GM21423 (cell line): ENCODE data around the gene DNAL1.
"Not testable (repeated sequence)": the region's sequence is repeated elsewhere in the genome, so short reads cannot be mapped to it uniquely, and the experiment has no call there.

Experiments
- ATAC-seq: cut with Tn5 transposase; IDR thresholded peaks from one replicate; pipeline ENCODE4 v1.9.1; 2021; ENCODE audit warnings: mild to moderate bottlenecking, moderate library complexity; ENCODE audit not compliant: unreplicated experiment

The DNAL1 gene, protein sequence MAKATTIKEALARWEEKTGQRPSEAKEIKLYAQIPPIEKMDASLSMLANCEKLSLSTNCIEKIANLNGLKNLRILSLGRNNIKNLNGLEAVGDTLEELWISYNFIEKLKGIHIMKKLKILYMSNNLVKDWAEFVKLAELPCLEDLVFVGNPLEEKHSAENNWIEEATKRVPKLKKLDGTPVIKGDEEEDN

GRCh38 chr14:73644531-73645247, at the start of gene DNAL1:
Gene DNAL1, plus strand, starts transcription at chr14:73644986. Its CDS starts 54 bp downstream, at chr14:73645040.
- peak; percentile 97 for ATAC-seq

- ATAC-seq = no peak
Measured at GRCh38 chr14:73599499-73599898, 45.3 kb upstream of the DNAL1 start.

DNA sequence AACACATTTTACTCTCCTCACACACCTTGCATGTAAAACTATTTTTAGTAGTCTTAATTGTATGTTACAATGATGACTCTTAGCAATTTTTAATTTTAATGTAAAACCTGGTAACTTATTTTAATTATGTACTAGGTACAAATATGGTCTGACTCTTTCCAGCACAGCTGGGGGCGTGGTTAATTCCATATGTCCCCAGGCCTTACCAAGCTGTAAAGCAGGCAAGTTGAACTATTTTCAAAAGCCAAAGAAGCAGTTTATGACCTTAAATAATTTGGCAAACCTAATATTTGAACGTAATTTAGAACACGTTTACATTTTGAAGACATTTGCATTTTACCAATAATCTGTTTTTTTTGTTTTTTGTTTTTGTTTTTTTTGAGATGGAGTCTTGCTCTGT, 41.8 kb upstream of the DNAL1 start:
- ATAC-seq = no peak

GRCh38 chr14:73606271-73606670, 38.5 kb upstream of the DNAL1 start:
- ATAC-seq = no peak

GRCh38 chr14:73607241-73607640, 37.5 kb upstream of the DNAL1 start:
- no peak for ATAC-seq

DNA sequence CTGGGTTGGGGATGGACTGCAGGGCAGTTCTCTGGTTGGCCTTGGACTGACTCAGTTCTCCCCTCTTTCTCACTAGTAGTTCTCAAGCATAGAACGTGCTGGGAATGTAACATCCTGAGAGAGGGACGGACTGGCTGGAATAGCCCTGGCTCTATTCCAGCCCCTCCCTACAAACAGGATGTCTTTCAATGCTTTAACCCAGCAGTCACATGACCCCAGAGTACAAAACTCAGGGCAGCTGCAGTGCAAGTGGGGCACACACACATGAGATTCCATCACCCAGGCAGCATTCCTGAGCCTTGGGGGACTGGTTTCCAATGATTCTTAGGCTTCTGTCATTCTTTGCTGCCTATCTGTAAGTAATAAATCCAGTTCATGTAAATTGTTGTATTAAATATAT, 34.1 kb upstream of the DNAL1 start:
- ATAC-seq = no peak

GRCh38 chr14:73612339-73613045, 32.3 kb upstream of the DNAL1 start, which contains the start of gene ACOT6:
Gene ACOT6, plus strand, starts transcription at chr14:73612517. Its CDS starts 55 bp downstream, at chr14:73612572.
- peak; percentile 73 for ATAC-seq

- ATAC-seq = no peak
Measured at GRCh38 chr14:73613046-73613383, 31.8 kb upstream of the DNAL1 start.

DNA sequence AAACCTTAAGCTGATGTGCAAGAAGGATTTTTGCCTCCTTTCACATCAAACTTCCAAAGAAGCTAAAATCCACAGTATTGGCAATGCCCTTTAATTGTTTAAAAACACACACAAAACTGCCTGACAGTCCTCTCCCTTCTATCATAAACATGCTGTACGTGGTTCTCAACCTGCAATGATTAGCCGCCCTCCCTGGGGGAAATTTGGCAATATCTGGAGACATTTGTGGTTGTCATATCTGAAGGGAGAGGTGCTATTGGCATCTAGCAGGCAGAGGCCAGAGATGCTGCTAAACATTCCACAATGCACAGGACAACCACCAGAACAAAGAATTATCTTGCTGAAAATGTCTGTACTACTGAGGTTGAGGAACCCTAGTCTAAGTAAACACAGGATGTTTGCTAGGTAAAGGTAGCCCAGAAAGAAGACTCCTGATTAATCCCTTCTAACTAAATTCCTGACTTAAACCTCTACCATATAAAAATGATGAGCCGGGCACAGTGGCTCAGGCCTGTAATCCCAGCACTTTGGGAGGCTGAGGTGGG, 31.3 kb upstream of the DNAL1 start:
- no peak for ATAC-seq

- no peak for ATAC-seq
Measured at GRCh38 chr14:73616831-73617230, 28.0 kb upstream of the DNAL1 start.

- ATAC-seq = no peak
Measured at GRCh38 chr14:73619524-73619923, 25.3 kb upstream of the DNAL1 start.

GRCh38 chr14:73620268-73620667, 24.5 kb upstream of the DNAL1 start:
- ATAC-seq = no peak

DNA sequence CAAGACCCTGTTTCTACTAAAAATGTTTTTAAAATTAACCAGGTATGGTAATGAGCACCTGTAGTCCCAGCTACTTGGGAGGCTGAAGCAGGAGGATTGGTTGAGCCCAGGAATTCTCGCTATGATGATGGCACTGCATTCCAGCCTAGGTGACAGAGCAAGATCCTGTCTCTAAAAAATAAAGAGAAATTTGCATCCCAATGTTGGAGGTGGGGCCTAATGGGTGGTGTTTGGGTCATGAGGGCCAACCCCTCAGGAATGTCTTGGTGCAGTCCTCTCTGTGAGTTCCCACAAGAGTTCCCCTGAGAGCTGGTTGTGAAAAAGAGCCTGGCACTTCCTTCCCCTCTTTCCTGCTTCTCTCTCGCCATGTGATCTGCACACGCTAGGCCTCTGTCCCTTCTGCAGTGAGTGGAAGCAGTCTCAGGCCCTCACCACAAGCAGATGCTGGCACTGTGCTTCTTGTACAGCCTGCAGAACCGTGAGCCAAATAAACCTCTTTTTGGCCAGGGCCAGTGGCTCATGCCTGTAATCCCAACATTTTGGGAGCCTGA, 21.2 kb upstream of the DNAL1 start:
- no peak for ATAC-seq

DNA sequence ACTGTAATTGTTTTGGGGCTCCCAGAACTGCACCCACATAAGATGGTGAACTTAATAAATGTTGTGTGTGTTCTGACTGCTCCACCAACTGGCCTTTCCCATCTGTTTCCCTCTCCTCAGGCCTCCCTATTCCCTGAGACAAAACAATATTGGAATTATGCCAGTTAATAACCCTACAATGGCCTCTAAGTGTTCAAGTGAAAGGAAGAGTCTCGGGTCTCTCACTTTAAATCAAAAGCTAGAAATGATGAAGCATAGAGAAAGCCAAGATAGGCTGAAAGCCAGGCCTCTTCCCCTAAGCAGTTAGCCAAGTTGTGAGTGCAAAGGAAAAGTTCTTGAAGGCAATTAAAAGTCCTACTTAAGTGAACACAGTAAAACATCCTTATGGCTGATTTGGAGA, 19.1 kb upstream of the DNAL1 start:
- ATAC-seq = no peak

DNA sequence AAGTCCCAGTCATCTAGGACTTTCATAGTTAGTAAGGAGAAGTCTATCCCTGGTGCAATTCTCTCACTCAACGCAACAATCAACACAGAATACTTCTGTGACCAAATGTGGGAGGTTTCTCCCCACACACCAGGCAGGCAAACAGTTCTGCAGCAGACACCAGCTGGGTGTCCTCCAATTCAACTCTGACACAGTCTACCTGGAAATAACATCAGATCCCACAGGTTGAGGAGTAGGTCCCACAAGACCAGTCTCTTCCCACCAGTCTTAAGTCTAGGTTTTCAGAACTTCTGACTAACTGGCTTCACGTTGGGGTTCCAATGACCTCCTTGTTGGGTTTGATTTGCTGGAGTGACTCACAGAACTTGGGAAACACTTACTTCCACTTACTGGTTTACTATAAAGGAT, 17.6 kb upstream of the DNAL1 start:
- no peak for ATAC-seq

DNA sequence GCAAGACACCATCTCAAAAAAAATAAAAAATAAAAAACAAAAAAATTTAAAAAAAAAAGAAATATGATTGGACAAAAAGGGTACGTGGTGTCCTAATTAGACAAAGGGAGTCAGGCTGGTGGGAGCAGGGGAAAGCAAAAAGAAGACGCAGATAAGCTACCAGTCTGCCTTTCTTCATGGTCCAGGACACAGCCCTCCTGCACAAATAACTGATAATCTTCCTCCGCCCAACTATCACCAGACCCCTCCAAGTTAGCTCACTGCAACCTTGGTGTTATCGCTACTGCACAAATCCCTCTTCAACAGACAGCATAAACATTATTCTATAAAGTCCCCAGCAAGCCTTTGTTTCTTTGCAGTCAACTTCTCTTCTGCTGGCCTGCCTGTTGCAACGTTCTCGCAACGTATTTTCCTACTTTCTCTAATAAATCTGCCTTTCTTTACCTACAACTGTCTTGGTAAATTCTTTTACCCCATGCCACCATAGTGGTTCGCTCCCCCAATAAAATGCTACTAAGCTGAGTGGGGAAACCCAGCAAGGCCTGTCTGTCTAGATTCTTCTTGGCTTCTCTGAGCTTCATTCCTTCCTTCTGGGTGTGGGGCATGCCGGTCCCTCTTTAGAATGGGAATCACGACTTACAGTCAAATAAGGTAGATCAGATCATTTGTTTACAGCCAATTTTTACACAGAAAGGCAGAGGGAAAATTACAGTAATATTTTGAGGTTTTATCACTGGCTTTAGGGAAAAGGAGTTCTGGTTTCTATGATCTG, 14.6 kb upstream of the DNAL1 start:
- ATAC-seq = no peak

DNA sequence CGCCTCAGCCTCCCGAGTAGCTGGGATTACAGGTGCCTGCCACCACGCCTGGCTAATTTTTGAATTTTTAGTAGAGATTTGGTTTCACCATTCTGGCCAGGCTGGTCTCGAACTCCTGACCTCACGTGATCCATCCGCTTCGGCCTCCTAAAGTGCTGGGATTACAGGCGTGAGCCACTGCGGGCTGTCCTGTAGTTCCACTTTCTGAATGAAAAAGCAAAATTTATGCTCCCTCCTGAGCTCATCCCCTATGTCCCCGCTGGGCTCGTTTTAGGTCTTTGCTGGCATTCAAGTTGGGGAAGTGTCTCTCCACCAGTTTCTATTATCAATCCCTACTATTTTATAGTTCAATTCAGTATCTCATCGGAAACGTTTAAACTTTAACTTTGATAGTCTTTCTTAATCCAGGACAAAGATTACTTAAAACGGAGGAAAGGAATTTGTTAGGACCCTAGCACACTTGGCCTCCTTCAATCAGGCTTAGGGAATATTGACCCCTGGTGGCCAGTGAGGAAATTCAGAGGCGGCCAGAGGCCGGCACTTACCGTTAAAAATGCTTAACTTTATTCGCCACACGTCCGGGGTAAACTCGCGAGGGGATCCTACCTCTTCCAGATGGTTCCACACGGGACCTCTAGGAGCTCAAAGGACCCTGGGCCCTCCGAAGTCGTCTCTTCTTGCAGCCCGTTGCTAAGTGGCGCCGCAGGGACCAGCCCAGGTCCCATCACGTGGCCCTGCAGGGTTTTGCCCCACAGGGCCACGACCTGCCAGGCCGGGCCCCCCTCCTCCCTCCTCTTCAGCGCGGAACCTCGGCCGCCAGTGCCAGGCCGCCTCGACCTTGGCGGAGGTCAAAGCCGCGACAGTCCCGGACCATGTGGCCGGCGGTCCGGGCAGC, 11.4 kb upstream of the DNAL1 start:
- no peak for ATAC-seq

- no peak for ATAC-seq
Measured at GRCh38 chr14:73634011-73634833, 10.6 kb upstream of the DNAL1 start.

- ATAC-seq = not testable (repeated sequence)
Measured at GRCh38 chr14:73636355-73636754, 8.4 kb upstream of the DNAL1 start.
